Lower lobe of right lung (tissue), 2 donors: ENCODE results near the gene LAMC1. TPM values are rescaled to one million over a fixed set of nuclear protein-coding genes. Genes with fewer than 3 reads are reported as not detected.
"Not testable (repeated sequence)": the region's sequence is repeated elsewhere in the genome, so short reads cannot be mapped to it uniquely, and the experiment has no call there.

Experiments
- ATAC-seq, 2 donors: fragments of 200-7000 bp; cut with Tn5 transposase; one replicate each; pipeline ENCODE4 v1.9.1; 2020 to 2022; ENCODE audit warnings: mild to moderate bottlenecking in 2 of 2, moderate library complexity in 2 of 2
- DNase-seq: peaks from one replicate; pipeline ENCODE4 v3.0.0-alpha.2; 2020
- H3K27ac ChIP-seq: fragments of 200-600 bp; one replicate; pipeline ENCODE4 v1.8.0; 2022
- H3K27me3 ChIP-seq: fragments of 200-600 bp; one replicate; pipeline ENCODE4 v1.8.0; 2022; ENCODE audit warnings: low read depth
- H3K36me3 ChIP-seq: fragments of 200-600 bp; one replicate; pipeline ENCODE4 v1.8.0; 2022; ENCODE audit warnings: mild to moderate bottlenecking
- H3K4me1 ChIP-seq: fragments of 200-600 bp; one replicate; pipeline ENCODE4 v1.8.0; 2022
- H3K4me3 ChIP-seq: fragments of 200-600 bp; one replicate; pipeline ENCODE4 v1.8.0; 2022; ENCODE audit warnings: mild to moderate bottlenecking
- H3K9me3 ChIP-seq: fragments of 200-600 bp; one replicate; pipeline ENCODE4 v1.8.0; 2022
- CTCF ChIP-seq: fragments of 200-600 bp; IDR thresholded peaks from one replicate; pipeline ENCODE4 v1.8.0; 2022; ENCODE audit warnings: antibody characterized with exemption, mild to moderate bottlenecking
- intact Hi-C: fragments of 100-400 bp; cut with DNase I; formaldehyde crosslinking; loops from one replicate; pipeline ENCODE4 v1.11.0; 2022
- total RNA-seq: library from RNA; stranded (reverse); fragmentation: NEBNext Ultra II Directional; extraction: Animal tissue kit (Norgen Biotek cat#: 25700); gene quantifications from one replicate; pipeline ENCODE4 v1.2.1, GENCODE V29; 2021
- donor health status: DM: no; HTN: yes; CAD: no; lungs with severe emphysema.

LAMC1 gene
- total RNA-seq, 1 donor from 2014 or later = 96.9 TPM

GRCh38 chr1:183065168-183065706, 42.0 kb downstream of the LAMC1 start:
- intact Hi-C loops = no loop called here
- TF ChIP-seq CTCF = no peak
- H3K27ac ChIP-seq = no peak overlapping the region
- no peaks in the 10 kb centered on the region for H3K27me3 ChIP-seq
- no peak overlapping the region for H3K4me3 ChIP-seq
- H3K9me3 ChIP-seq = no peaks in the 10 kb centered on the region
- ATAC-seq (no peak), DNase-seq (no peak)
- peaks cover 15% of the 10 kb centered on the region for H3K4me1 ChIP-seq
- H3K36me3 ChIP-seq = no peaks in the 10 kb centered on the region

- intact Hi-C loops, H3K27me3 ChIP-seq, ATAC-seq: not testable (repeated sequence)
Measured at GRCh38 chr1:183066432-183066831, 43.2 kb downstream of the LAMC1 start.

GRCh38 chr1:183069562-183070216, 46.5 kb downstream of the LAMC1 start:
- no peaks in the 10 kb centered on the region for H3K27me3 ChIP-seq
- H3K36me3 ChIP-seq = no peaks in the 10 kb centered on the region
- peak overlapping the region; percentile 0 for H3K27ac ChIP-seq
- H3K9me3 ChIP-seq = no peaks in the 10 kb centered on the region
- ATAC-seq (peak; percentile 77 to 88), DNase-seq (peak; percentile 52)
- no peak for TF ChIP-seq CTCF
- intact Hi-C loops = no loop called here
- peaks cover 50% of the 10 kb centered on the region for H3K4me1 ChIP-seq
- no peak overlapping the region for H3K4me3 ChIP-seq

More at GRCh38 chr1:183066432-183066831, 43.2 kb downstream of the LAMC1 start:
- peaks cover 18% of the 10 kb centered on the region for H3K4me1 ChIP-seq
- not testable (repeated sequence) for H3K27ac ChIP-seq, H3K4me3 ChIP-seq, H3K36me3 ChIP-seq, H3K9me3 ChIP-seq, DNase-seq

GRCh38 chr1:183070234-183070922, 47.2 kb downstream of the LAMC1 start:
- H3K27ac ChIP-seq = no peak overlapping the region
- DNase-seq (no peak), ATAC-seq (no peak)
- H3K36me3 ChIP-seq = no peaks in the 10 kb centered on the region
- peaks cover 50% of the 10 kb centered on the region for H3K4me1 ChIP-seq
- no peak for TF ChIP-seq CTCF
- H3K4me3 ChIP-seq = no peak overlapping the region
- intact Hi-C loops = no loop called here
- H3K27me3 ChIP-seq = no peaks in the 10 kb centered on the region
- no peaks in the 10 kb centered on the region for H3K9me3 ChIP-seq

GRCh38 chr1:183070923-183071618, 47.9 kb downstream of the LAMC1 start:
- Histone ChIP-seq H3K4me3 (no peak overlapping the region), H3K27ac (no peak overlapping the region), H3K4me1 (peaks cover 55% of the 10 kb centered on the region), H3K36me3 (no peaks in the 10 kb centered on the region), H3K27me3 (no peaks in the 10 kb centered on the region), H3K9me3 (no peaks in the 10 kb centered on the region)
- intact Hi-C loops = no loop called here
- DNase-seq = no peak
- ATAC-seq = no peak
- TF ChIP-seq CTCF = no peak

GRCh38 chr1:183072595-183072994, 49.4 kb downstream of the LAMC1 start:
- ATAC-seq, H3K36me3 ChIP-seq, DNase-seq, H3K27me3 ChIP-seq, H3K4me3 ChIP-seq, H3K27ac ChIP-seq, H3K9me3 ChIP-seq, intact Hi-C loops: not testable (repeated sequence)
- peaks cover 68% of the 10 kb centered on the region for H3K4me1 ChIP-seq
